Measurements from ENCODE around the gene SRSF4. TPM values are rescaled to one million over a fixed set of nuclear protein-coding genes. Genes with fewer than 3 reads are reported as not detected.

The SRSF4 gene
- total RNA-seq, 4 donors from 2014 or later = 67.1 to 94.7 (median 85.2) TPM

- Histone ChIP-seq H3K27ac (no peak overlapping the region), H3K9me3 (no peaks in the 10 kb centered on the region), H3K27me3 (no peaks in the 10 kb centered on the region), H3K4me3 (replicated peaks in 1 of 3) (no peak overlapping the region), H3K4me1 (peaks cover 28 to 42% of the 10 kb centered on the region in 2 donors), H3K36me3 (peaks cover 0 to 5% of the 10 kb centered on the region in 2 donors)
- no peak for TF ChIP-seq POLR2A (IDR thresholded peaks at IDR 0.05)
- TF ChIP-seq, protein P1, sequence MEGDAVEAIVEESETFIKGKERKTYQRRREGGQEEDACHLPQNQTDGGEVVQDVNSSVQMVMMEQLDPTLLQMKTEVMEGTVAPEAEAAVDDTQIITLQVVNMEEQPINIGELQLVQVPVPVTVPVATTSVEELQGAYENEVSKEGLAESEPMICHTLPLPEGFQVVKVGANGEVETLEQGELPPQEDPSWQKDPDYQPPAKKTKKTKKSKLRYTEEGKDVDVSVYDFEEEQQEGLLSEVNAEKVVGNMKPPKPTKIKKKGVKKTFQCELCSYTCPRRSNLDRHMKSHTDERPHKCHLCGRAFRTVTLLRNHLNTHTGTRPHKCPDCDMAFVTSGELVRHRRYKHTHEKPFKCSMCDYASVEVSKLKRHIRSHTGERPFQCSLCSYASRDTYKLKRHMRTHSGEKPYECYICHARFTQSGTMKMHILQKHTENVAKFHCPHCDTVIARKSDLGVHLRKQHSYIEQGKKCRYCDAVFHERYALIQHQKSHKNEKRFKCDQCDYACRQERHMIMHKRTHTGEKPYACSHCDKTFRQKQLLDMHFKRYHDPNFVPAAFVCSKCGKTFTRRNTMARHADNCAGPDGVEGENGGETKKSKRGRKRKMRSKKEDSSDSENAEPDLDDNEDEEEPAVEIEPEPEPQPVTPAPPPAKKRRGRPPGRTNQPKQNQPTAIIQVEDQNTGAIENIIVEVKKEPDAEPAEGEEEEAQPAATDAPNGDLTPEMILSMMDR (IDR thresholded peaks at IDR 0.05) = no peak
- WGBS, 2 donors = 81 to 86% methylated on average over 12 of the region's 12 CpGs
- DNase-seq = no peak
- intact Hi-C loops (cut with DNase I) = no loop called here
Measured at GRCh38 chr1:29177022-29177705, 4.5 kb downstream of the SRSF4 start.

GRCh38 chr1:29176576-29176975 is 5.1 kb downstream of the SRSF4 start:
- intact Hi-C loops (cut with DNase I) = no loop called here
- Histone ChIP-seq H3K4me1 (peaks cover 28 to 42% of the 10 kb centered on the region in 2 donors), H3K9me3 (no peaks in the 10 kb centered on the region), H3K4me3 (replicated peaks in 1 of 3) (no peak overlapping the region), H3K27me3 (no peaks in the 10 kb centered on the region), H3K36me3 (peaks cover 0 to 5% of the 10 kb centered on the region in 2 donors), H3K27ac (no peak overlapping the region)
- TF ChIP-seq POLR2A (IDR thresholded peaks at IDR 0.05) = no peak
- TF ChIP-seq, protein P1 (IDR thresholded peaks at IDR 0.05) = no peak
- WGBS, 2 donors = 39 to 43% methylated on average over 4 of the region's 4 CpGs
- no peak for DNase-seq

DNA sequence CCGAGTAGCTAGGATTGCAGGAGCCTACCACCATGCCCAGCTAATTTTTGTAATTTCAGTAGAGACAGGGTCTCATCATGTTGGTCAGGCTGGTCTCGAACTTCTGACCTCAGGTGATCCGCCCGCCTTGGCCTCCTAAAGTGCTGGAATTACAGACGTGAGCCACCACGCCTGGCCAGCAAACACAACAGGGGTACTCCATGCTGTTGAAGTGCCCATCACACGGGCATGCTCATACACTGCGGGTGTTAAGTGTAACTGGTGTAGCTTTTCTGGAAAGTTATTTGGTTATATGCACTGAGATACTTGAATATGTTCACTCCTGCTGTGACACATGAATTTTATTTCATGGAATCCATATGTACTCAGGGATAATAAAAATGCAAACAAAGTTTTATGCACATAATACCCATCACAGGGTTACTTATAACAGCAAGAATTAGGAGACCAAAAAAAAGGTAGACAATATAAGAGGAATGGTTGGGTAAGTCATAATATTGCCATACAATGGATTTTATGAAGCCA is 9.2 kb downstream of the SRSF4 start:
- Histone ChIP-seq H3K27me3 (no peaks in the 10 kb centered on the region), H3K4me3 (replicated peaks in 1 of 3) (no peak overlapping the region), H3K36me3 (no peaks in the 10 kb centered on the region), H3K27ac (no peak overlapping the region), H3K9me3 (no peaks in the 10 kb centered on the region), H3K4me1 (peaks cover 33 to 43% of the 10 kb centered on the region in 2 donors)
- no peak for TF ChIP-seq POLR2A (IDR thresholded peaks at IDR 0.05)
- TF ChIP-seq, protein P1 (IDR thresholded peaks at IDR 0.05) = no peak
- no peak for DNase-seq
- intact Hi-C loops (cut with DNase I) = no loop called here
- WGBS, 2 donors = 77 to 84% methylated on average over 8 of the region's 8 CpGs

GRCh38 chr1:29171521-29171920 is 10.2 kb downstream of the SRSF4 start:
- peaks cover 38 to 50% of the 10 kb centered on the region in 2 donors for H3K4me1 ChIP-seq
- H3K27ac ChIP-seq = no peak overlapping the region
- no peaks in the 10 kb centered on the region for H3K36me3 ChIP-seq
- no peaks in the 10 kb centered on the region for H3K9me3 ChIP-seq
- no peak for DNase-seq
- no peaks in the 10 kb centered on the region for H3K27me3 ChIP-seq
- intact Hi-C loops (cut with DNase I) = no loop called here
- 87 to 91% methylated on average over 5 of the region's 5 CpGs for WGBS, 2 donors
- no peak overlapping the region for H3K4me3 ChIP-seq (replicated peaks in 1 of 3)
- TF ChIP-seq, protein P1 (IDR thresholded peaks at IDR 0.05) = no peak
- no peak for TF ChIP-seq POLR2A (IDR thresholded peaks at IDR 0.05)

DNA sequence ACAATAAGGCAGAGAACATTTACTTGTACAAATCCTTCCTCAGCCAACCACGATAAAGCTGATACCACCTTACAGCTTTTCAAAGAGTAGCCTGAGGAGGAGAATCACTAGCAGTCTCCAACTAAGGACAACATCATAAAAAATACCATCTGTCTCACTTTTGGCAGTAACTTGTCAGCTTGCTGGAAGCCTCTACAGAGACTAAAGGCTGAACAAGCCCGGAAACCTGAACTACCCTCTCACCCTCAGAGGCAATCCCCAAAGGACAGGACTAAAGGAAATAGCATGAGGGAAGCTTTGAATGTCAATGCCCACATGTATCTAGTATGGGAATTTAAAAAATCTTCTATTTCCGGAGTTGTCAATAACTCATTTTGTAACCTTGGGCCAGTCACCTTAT is 10.6 kb downstream of the SRSF4 start:
- TF ChIP-seq POLR2A (IDR thresholded peaks at IDR 0.05) = no peak
- TF ChIP-seq, protein P1 (IDR thresholded peaks at IDR 0.05) = no peak
- WGBS, 2 donors = 40 to 45% methylated on average over 3 of the region's 3 CpGs
- H3K9me3 ChIP-seq = no peaks in the 10 kb centered on the region
- no peaks in the 10 kb centered on the region for H3K36me3 ChIP-seq
- no peak overlapping the region for H3K4me3 ChIP-seq (replicated peaks in 1 of 3)
- no peak for DNase-seq
- H3K4me1 ChIP-seq = peaks cover 38 to 50% of the 10 kb centered on the region in 2 donors
- H3K27ac ChIP-seq = no peak overlapping the region
- intact Hi-C loops (cut with DNase I) = no loop called here
- no peaks in the 10 kb centered on the region for H3K27me3 ChIP-seq

All from thyroid gland (tissue), 4 donors.